Activated CD4-positive, alpha-beta T cell treated with anti-CD3 and anti-CD28 coated beads, Interleukin-2, amount 50 U/mL, for 48 hours (primary cell): Measurements from ENCODE around the gene RIPOR3.

Experiments used
- DNase-seq, 2 experiments: peaks; one replicate each; pipeline ENCODE4 v3.0.0-alpha.2; 2020

The RIPOR3 gene

DNA sequence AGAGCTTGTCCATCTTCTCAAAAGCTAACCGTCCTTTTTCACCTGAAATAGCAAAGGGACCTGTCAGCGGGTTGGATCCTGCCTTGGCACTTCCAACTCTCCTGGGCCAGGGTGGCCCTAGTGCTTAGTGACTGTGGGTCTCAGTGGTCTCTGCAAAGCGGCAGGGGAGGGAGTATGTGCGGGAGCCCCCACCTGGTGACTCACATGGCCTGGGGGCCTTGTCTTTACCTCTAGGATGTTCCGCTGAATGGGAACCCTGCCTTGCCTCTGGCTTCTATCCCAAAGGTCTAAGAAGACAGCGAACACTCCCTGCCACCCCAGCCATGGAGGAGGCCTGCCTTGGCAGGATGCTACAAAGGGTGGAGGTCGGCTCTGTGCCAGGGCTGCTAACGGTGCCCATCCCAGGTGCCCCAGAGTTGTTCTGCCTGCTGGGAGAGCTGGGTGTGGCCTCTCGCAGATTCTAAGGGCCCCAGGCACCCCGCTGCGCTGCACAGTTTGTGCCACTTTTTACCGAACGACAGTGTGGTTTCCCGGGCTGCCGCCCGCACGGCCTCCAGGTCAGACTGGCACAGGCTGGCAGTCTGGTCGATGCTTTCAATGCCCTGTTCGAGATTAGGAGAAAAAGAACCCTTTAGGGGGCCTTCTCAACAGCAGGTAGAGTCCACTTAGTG is 103.9 kb downstream of the RIPOR3 start:
- no peak for DNase-seq

DNA sequence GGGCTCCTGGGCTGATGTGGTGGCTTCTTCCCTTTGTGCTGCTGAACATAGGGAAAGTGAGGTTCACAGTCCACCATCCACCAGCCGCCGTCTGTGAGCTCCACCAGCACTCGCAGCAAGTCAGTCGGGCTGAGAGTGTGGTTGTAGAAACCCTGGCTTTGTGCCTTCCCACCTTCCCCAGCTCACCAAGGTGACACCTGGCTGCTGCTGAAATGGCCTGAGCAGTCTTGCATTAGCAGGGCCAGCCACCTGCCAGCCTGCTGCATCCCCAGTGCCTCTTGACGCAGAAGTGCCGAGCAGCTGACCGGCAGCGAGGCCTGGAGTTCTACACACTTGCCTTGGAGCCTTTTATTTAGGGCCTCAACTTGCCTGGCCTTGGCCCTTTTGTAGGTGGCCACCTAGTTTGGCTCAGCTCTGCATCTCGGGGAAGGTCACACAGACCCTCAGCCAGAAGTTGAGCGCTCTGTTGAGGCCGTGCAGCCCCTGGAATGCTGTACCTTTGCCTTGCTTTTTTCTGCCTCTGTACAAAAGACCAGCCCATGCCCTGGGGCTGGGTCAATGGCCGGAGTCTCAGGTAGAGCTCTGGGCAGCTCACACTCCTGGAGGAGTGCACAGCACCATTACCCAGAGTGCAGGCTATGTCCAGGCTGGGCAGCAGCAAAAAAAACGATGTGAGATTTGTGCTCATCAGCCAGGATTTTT is 104.7 kb downstream of the RIPOR3 start:
- no peak for DNase-seq

DNA sequence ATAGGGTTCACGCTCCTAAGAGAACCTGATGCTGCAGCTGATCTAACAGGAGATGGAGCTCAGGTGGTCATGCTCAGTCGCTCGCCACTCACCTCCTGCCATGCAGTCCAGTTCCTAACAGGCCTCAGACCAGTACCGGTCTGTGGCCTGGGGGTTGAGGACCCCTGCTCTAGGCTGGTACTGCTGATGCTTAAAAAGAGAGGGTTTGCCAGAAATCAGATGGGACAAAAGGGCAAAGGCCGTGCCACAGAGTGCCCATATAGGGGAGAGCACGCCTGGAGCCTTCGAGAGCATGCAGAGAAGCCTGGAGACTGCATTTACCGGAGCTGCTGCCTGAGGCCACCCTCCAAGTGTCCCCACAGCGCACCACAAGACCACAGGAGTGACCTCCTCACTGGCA is 105.7 kb downstream of the RIPOR3 start:
- DNase-seq: no peak

DNA sequence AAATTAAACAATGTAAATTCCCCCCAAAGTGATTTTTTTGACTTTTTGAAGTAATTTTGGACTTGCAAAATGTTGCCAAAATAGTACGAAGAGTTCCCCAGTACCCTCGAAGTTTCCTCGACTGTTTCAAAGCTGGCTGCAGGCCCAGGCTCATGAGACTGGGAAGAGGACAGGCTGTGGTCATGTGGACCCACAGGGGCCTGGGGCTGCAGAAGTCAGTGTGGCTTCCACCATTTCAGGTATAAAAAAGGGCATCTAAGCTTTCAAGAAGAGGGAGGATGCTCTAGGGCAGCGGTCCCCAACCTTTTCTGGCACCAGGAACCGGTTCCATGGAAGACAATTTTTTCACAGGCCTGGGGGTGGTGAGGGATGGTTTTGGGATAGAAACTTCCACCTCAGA is 106.1 kb downstream of the RIPOR3 start:
- no peak for DNase-seq

GRCh38 chr20:50584687-50585086 is 106.7 kb downstream of the RIPOR3 start:
- DNase-seq: no peak

DNA sequence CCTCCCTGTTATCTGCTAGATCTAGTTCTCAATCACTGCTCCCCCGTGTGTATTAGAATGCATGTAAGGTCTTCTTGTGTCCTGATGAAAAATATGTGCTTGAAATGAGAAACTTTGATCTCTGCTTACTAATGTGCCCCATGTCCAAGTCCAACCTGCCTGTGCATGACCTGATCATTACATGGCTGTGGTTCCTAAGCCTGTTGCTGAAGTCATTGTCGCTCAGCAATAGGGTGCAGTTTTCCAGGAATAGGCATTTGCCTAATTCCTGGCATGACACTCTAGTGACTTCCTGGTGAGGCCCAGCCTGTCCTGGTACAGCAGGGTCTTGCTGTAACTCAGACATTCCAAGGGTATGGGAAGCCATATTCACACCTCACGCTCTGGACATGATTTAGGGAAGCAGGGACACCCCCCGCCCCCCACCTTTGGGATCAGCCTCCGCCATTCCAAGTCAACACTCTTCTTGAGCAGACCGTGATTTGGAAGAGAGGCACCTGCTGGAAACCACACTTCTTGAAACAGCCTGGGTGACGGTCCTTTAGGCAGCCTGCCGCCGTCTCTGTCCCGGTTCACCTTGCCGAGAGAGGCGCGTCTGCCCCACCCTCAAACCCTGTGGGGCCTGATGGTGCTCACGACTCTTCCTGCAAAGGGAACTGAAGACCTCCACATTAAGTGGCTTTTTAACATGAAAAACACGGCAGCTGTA is 107.7 kb downstream of the RIPOR3 start:
- no peak for DNase-seq

- DNase-seq: no peak
These were observed 108.6 kb downstream of the RIPOR3 start for GRCh38 chr20:50582591-50583234.

GRCh38 chr20:50582092-50582491 is 109.2 kb downstream of the RIPOR3 start:
- no peak for DNase-seq

DNA sequence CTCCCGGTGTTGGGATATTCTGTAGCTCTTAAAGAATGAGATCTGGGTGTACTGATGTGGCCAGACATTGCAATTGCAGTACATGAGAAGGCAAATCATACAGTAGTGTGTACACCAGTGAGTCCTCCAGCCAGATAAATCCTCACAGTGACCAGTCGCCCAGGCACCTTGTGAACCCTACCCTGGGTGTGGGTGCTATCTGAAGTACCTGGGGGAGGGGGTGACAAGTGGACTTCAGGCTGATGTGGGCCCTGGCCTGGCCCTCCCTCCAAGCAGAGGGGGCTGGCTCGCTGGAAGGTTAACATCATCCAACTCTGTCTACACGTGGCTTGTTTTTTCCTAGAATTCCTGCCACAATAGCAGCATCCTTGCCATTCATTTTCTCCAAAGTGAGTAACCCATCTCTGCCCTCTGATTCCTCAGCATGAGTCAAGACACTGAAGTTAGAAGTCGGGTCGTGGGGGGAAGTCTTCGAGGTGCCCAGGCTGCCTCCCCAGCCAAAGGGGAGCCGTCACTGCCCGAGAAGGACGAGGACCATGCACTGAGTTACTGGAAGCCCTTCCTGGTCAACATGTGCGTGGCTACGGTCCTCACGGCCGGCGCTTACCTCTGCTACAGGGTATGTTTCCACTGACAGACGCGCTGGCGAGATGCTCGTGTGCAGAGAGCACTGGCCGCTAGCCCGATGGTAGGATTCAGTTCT is 110.3 kb downstream of the RIPOR3 start:
- DNase-seq: no peak

DNA sequence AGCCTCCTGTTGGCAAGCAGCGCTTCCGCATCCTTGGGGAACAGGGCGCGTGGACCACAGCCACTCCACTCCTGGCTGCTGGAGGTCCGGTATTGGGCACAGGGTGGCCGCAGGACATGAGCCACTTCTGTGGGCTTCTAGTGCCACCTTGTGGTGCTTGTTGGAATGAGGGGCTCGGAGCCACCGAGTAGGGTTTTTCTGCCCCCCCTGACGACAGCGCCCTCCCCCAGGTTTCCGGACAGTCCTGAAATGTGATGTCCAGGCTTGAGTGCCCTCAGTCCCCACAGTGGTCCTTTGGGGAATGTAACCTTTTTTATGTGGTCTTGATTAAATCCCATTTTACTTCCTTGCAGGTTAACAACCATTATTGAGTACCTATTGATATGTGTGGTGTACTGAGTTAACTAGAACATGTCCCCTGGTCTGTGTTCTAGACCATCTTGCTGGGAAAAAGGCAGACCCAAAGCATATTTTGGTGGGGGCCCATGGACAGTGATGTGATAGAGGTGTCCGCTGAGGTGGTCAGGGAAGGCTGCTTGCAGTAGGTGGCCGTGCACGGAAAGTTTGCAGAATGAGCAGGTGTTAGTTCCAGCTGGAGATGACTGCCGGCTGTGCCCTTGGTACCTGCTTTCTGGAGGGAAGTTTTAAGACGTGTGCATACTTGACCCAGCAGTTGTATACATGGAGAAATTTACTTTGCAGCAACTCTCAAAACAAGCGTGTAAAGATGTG is 111.2 kb downstream of the RIPOR3 start:
- DNase-seq: peak; percentile 59 to 67

DNA sequence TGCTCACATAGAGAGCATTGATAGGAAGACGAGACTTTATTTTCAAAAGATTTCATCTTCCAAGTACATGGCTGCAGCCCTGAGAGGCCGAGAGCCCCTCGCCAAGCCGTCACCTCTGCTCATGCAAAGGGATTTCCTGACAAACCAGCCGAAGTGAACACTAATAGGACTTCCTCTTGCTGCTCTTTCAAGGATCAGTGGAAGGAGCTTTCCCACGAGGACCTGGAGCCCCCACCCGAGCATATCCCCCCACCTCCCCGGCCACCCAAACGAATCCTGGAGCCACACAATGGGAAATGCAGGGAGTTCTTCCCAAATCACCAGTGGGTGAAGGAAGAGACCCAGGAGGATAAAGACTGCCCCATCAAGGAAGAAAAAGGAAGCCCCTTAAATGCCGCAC is 111.8 kb downstream of the RIPOR3 start:
- DNase-seq: no peak

GRCh38 chr20:50578778-50579165 is 112.6 kb downstream of the RIPOR3 start:
- no peak for DNase-seq

DNA sequence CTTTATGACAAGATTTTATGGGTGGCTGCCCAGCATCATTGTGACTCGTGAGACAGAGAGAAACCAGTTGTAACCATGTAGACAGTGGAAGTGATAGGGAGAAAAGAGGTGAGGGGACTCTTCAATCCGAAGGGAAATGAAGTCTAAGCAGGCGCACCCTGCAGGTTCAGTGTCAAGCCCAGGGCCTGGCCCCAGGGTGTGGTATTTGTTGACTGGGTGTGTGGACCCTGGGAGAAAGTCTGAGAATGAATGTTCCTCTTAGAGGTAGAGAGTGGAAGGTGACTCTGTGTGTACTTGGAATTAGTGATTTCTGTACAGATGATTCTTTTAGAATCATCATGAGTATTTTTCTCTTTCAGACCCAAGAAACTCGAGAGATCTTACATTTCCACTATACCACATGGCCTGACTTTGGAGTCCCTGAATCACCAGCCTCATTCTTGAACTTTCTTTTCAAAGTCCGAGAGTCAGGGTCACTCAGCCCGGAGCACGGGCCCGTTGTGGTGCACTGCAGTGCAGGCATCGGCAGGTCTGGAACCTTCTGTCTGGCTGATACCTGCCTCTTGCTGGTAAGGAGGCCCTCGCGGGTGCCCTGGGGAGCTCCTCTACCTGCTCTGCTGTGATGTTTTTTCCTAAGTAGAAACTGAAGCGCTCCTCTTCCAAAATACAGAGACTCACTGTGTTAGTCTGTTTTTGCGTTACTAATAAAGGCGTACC is 113.1 kb downstream of the RIPOR3 start:
- no peak for DNase-seq

DNA sequence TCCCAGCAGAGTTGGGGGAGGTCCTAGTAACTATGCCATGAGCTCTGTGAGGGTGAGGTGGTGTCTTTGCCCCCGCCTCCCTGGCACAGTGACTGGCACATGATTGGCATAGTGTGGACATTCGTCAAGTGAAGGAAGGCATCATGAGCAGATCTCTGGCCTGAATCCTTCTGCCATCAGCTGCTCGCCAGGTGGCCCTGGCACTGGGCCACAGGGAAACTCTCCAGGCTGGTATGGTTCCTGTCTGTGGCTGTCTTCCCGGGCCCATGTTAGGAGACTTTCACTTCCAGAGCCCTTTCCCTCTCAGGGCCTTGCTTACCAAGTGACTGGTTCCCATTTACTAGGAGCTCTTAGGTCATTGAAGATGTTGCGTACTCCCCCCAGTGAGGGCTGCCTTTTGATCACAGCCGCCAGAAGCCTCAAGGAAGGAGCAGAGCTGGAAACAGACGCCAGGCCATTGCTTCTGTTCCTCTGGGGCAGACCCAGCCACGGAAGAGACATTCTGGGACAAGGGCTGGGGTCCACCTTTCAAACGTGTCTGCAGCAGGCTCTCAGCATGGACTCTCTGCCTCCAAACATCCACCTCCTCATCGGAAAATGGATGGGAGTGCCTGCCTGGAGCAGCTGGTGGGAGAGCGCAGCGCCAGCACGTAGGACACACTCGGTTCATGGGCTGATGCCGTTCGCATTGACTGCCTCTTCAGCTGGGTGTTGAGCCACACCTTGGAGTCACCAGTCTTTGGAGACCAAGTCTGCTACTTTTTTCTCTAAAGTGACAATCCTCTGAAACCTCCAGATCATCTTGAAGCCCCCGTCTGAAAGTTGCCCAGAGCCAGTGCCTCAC is 113.9 kb downstream of the RIPOR3 start:
- DNase-seq: no peak

- DNase-seq: peak; percentile 70 to 76
These were observed 115.2 kb downstream of the RIPOR3 start for GRCh38 chr20:50575865-50576720.

DNA sequence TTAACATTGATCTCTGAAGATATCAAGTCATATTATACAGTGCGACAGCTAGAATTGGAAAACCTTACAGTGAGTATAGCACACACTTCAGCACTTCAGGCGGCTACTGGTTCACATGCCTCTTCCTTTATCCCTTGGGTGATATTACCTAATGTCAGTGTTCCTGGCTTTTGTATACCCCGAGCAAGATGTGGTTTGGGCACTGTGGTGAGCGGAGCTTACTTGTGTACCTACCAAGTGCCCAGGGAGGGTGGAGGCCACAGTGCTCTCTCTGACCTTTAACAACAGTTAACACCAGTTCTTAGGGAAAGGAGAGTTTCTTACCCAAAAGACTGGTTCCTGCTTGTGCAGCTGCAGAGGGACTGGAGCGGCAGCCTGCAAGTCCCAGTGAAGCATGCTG is 116.8 kb downstream of the RIPOR3 start:
- no peak for DNase-seq

DNA sequence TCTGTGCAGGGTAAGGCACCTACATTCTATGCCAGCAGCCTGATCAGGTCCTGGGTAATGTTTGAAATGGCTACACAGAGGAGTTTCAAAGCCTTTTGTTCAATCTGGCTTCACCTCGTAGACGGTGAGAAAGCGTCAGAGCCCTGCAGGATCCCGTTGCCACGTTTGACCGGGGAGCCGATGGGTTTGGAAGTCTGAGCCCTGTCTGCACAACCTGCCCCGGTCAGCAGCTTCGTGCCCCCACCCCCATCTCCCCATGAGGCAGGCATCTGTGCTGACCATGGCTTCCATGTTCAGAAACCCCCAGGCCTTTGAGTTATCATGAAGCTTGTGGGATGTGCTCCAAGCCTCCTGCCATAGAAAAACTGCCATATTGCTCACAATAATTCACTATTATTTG is 117.2 kb downstream of the RIPOR3 start:
- no peak for DNase-seq

- DNase-seq: no peak
These were observed 118.2 kb downstream of the RIPOR3 start for GRCh38 chr20:50572938-50573777.

DNA sequence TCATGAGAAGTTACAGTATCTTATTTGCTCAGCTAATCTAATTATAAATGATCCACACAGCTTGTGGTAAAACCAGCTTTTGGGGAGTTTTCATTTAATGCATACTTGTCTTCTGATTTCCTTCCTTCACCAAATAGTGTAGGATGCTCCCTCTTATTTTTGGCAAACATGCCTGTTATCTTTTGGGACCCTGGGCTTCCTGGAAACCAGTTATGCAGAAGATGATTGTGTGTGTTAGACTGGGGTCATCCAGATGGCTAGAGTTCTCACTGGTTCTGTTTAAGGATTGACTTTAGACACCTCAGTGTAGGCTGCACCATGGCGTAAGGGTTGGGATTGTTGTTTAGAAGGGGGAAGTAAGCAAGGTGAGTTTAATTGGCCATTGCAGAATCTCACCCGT is 119.9 kb downstream of the RIPOR3 start:
- no peak for DNase-seq
